HepG2 (cell line): ENCODE data around the gene CD151. TPM values are rescaled to one million over a fixed set of nuclear protein-coding genes. Genes with fewer than 3 reads are reported as not detected.

Source experiments
- ARNTL ChIP-seq: sonication (generic); formaldehyde crosslinking; IDR thresholded peaks from 2 replicates; pipeline ENCODE4 v1.4.0; 2020; ENCODE audit warnings: mild to moderate bottlenecking, missing genetic modification reagents
- CC2D1A ChIP-seq: sonication (generic); formaldehyde crosslinking; IDR thresholded peaks from 2 replicates; pipeline ENCODE4 v1.8.1; 2023; ENCODE audit warnings: mild to moderate bottlenecking, missing genetic modification reagents
- ETV6 ChIP-seq: sonication (generic); formaldehyde crosslinking; conservative IDR thresholded peaks from 2 replicates; pipeline ENCODE4 v1.4.0; 2020; ENCODE audit warnings: missing genetic modification reagents
- FOSL2 ChIP-seq: sonication (generic); formaldehyde crosslinking; IDR thresholded peaks from 2 replicates; pipeline ENCODE4 v1.4.0; 2020; ENCODE audit warnings: missing genetic modification reagents
- HDAC1 ChIP-seq: sonication (generic); formaldehyde crosslinking; IDR thresholded peaks from 2 replicates; pipeline ENCODE4 v1.5.1; 2020; ENCODE audit warnings: mild to moderate bottlenecking, missing genetic modification reagents
- KAT8 ChIP-seq: IDR thresholded peaks from 2 replicates; pipeline ENCODE4 v1.6.1; 2016; ENCODE audit warnings: missing genetic modification reagents, missing compliant biosample characterization
- NFATC3 ChIP-seq: sonication (generic); formaldehyde crosslinking; IDR thresholded peaks from 2 replicates; pipeline ENCODE4 v1.5.1; 2020; ENCODE audit warnings: mild to moderate bottlenecking, missing genetic modification reagents
- NFIC ChIP-seq: IDR thresholded peaks from 2 replicates; pipeline ENCODE4 v1.6.1; 2012; ENCODE audit warnings: mild to moderate bottlenecking, low read length, inconsistent platforms
- ONECUT2 ChIP-seq: sonication (generic); formaldehyde crosslinking; IDR thresholded peaks from 2 replicates; pipeline ENCODE4 v1.4.0; 2020; ENCODE audit warnings: missing genetic modification reagents
- TAF1 ChIP-seq: sonication (generic); formaldehyde crosslinking; IDR thresholded peaks from 2 replicates; pipeline ENCODE4 v1.4.0; 2020; ENCODE audit warnings: missing genetic modification reagents
- TP53 ChIP-seq: sonication (generic); formaldehyde crosslinking; conservative IDR thresholded peaks from 2 replicates; pipeline ENCODE4 v1.4.0; 2020; ENCODE audit warnings: missing genetic modification reagents
- ZBTB2 ChIP-seq: sonication (generic); formaldehyde crosslinking; IDR thresholded peaks from 2 replicates; pipeline ENCODE4 v1.8.0; 2022; ENCODE audit warnings: low read depth, missing genetic modification reagents
- ZBTB34 ChIP-seq: sonication (generic); formaldehyde crosslinking; IDR thresholded peaks from 2 replicates; pipeline ENCODE4 v1.8.0; 2022; ENCODE audit warnings: mild to moderate bottlenecking, missing genetic modification reagents
- ZNF101 ChIP-seq: sonication (generic); formaldehyde crosslinking; IDR thresholded peaks from 2 replicates; pipeline ENCODE4 v1.4.0; 2020; ENCODE audit warnings: mild to moderate bottlenecking, low read depth, missing genetic modification reagents, borderline replicate concordance
- ZNF337 ChIP-seq: sonication (generic); formaldehyde crosslinking; IDR thresholded peaks from 2 replicates; pipeline ENCODE4 v1.5.1; 2020; ENCODE audit warnings: missing genetic modification reagents, low read depth, mild to moderate bottlenecking, borderline replicate concordance
- ZNF33B ChIP-seq: sonication (generic); formaldehyde crosslinking; IDR thresholded peaks from 2 replicates; pipeline ENCODE4 v1.5.1; 2020; ENCODE audit warnings: mild to moderate bottlenecking, missing genetic modification reagents
- ZNF580 ChIP-seq: IDR thresholded peaks from 2 replicates; pipeline ENCODE4 v1.6.1; 2016; ENCODE audit warnings: low read depth, borderline replicate concordance
- ZNF687 ChIP-seq: sonication (generic); formaldehyde crosslinking; IDR thresholded peaks from 2 replicates; pipeline ENCODE4 v1.5.1; 2020; ENCODE audit warnings: mild to moderate bottlenecking, missing genetic modification reagents, moderate library complexity
- ZSCAN12 ChIP-seq: sonication (generic); formaldehyde crosslinking; IDR thresholded peaks from 2 replicates; pipeline ENCODE4 v1.9.0; 2021; ENCODE audit warnings: mild to moderate bottlenecking, missing genetic modification reagents
- ZUFSP ChIP-seq: sonication (generic); formaldehyde crosslinking; IDR thresholded peaks from 2 replicates; pipeline ENCODE4 v1.9.0; 2021; ENCODE audit warnings: missing genetic modification reagents, mild to moderate bottlenecking, borderline replicate concordance
- polyA plus RNA-seq, 8 experiments: library from polyadenylated mRNA; depleted of rRNA in 3 of 8; stranded (reverse) in 7 of 8; unstranded in 1 of 8; fragments of >200 nt; fragmentation: Illumina TruSeq in 4 of 8; extraction: Trizol in 4 of 8; gene quantifications; 2 replicates each; pipeline versions ENCODE4 v1.2.1 to v1.2.3, GENCODE V29; 2011 to 2016; ENCODE audit warnings: low read depth in 4 of 8, missing spikeins in 1 of 8, mixed read lengths in 1 of 8; ENCODE audit not compliant: insufficient read depth in 1 of 8
- total RNA-seq, 5 experiments: library from RNA; depleted of rRNA; stranded (reverse); fragments of >200 nt; fragmentation: Illumina TruSeq; extraction: Trizol; gene quantifications; 2 replicates each; pipeline ENCODE4 v1.2.3, GENCODE V29; 2016; ENCODE audit warnings: low read depth in 1 of 5

CD151 gene
- total and polyA plus RNA-seq, 2 of the 13 experiments (the other 11 are each of a cell fraction or from before 2014, with no cell fraction given): 125 to 197 TPM

- TF ChIP-seq ZBTB34 (CRISPR knock-in tag) (no peak), KAT8 (CRISPR knock-in tag) (no peak), TP53 (CRISPR knock-in tag) (no peak; the same call in 1 of the 2 replicates), ZNF687 (CRISPR knock-in tag) (peak; percentile 67), CC2D1A (CRISPR knock-in tag) (no peak), ZSCAN12 (CRISPR knock-in tag) (no peak), NFATC3 (CRISPR knock-in tag) (no peak), ETV6 (CRISPR knock-in tag) (peak; percentile 46; the same call in 1 of the 2 replicates), ONECUT2 (CRISPR knock-in tag) (no peak), TAF1 (CRISPR knock-in tag) (peak; percentile 91), FOSL2 (no peak; the same call in 1 of the 2 replicates), ZUFSP (CRISPR knock-in tag) (no peak), ZNF580 (CRISPR knock-in tag) (peak; percentile 63; the same call in 1 of the 2 replicates), HDAC1 (CRISPR knock-in tag) (peak; percentile 92), ARNTL (CRISPR knock-in tag) (peak; percentile 60), NFIC (no peak), ZNF33B (no peak), ZNF337 (CRISPR knock-in tag) (no peak), ZNF101 (CRISPR knock-in tag) (no peak), ZBTB2 (CRISPR knock-in tag) (no peak)
Measured at GRCh38 chr11:842370-843002, 9.7 kb downstream of the CD151 start, which contains the start of the genes POLR2L and TSPAN4 (continued).
